Astrocyte (in vitro differentiated cells and primary cell): ENCODE results near the gene CCDC102B. TPM values are rescaled to one million over a fixed set of nuclear protein-coding genes. Genes with fewer than 3 reads are reported as not detected.
"Not testable (repeated sequence)": the region's sequence is repeated elsewhere in the genome, so short reads cannot be mapped to it uniquely, and the experiment has no call there.

Experiments used
- DNase-seq: peaks from one replicate; pipeline ENCODE4 v3.0.0-alpha.2; 2010; ENCODE audit warnings: low read depth
- FAIRE-seq: peaks from 2 replicates; lab custom pipeline; 2011; peaks lifted over from hg19 to GRCh38; lab: Jason Lieb, UNC
- H2AFZ ChIP-seq: 2 replicates; pipeline ENCODE4 v1.6.0; 2012; ENCODE audit warnings: low read depth, low read length, inconsistent platforms
- H3K27ac ChIP-seq: 2 replicates; pipeline ENCODE4 v1.5.1; 2011; ENCODE audit warnings: low read depth, low read length, inconsistent platforms
- H3K27me3 ChIP-seq: 2 replicates; pipeline ENCODE4 v1.6.0; 2011; ENCODE audit warnings: low read length, inconsistent platforms; ENCODE audit not compliant: insufficient read depth
- H3K36me3 ChIP-seq: 2 replicates; pipeline ENCODE4 v1.5.1; 2011; ENCODE audit warnings: low read length, inconsistent platforms; ENCODE audit not compliant: insufficient read depth
- H3K4me1 ChIP-seq: 2 replicates; pipeline ENCODE4 v1.5.1; 2011; ENCODE audit warnings: low read length, inconsistent platforms; ENCODE audit not compliant: insufficient read depth
- H3K4me2 ChIP-seq: 2 replicates; pipeline ENCODE4 v1.6.0; 2012; ENCODE audit warnings: low read length, inconsistent platforms
- H3K4me3 ChIP-seq: 2 replicates; pipeline ENCODE4 v1.5.1; 2011; ENCODE audit warnings: low read depth, mild to moderate bottlenecking, low read length, inconsistent platforms; ENCODE audit not compliant: insufficient read depth
- H3K79me2 ChIP-seq: 2 replicates; pipeline ENCODE4 v1.6.0; 2012; ENCODE audit warnings: mild to moderate bottlenecking, low read length, inconsistent platforms; ENCODE audit not compliant: insufficient read depth
- H3K9ac ChIP-seq: 2 replicates; pipeline ENCODE4 v1.6.0; 2012; ENCODE audit warnings: mild to moderate bottlenecking, low read length, inconsistent platforms
- H3K9me3 ChIP-seq: 2 replicates; pipeline ENCODE4 v1.5.1; 2012; ENCODE audit warnings: low read depth, mild to moderate bottlenecking, low read length, inconsistent platforms; ENCODE audit not compliant: insufficient read depth
- H4K20me1 ChIP-seq: 2 replicates; pipeline ENCODE4 v1.6.0; 2012; ENCODE audit warnings: low read length, inconsistent platforms; ENCODE audit not compliant: insufficient read depth
- H3K27ac Mint-ChIP-seq: one replicate; pipeline ENCODE4 v1.8.0; 2021; ENCODE audit warnings: mild to moderate bottlenecking, mixed read lengths; ENCODE audit not compliant: unreplicated experiment
- H3K27me3 Mint-ChIP-seq: one replicate; pipeline ENCODE4 v1.8.0; 2021; ENCODE audit warnings: low read depth, mixed read lengths; ENCODE audit not compliant: unreplicated experiment
- H3K36me3 Mint-ChIP-seq: one replicate; pipeline ENCODE4 v1.8.0; 2021; ENCODE audit warnings: low read depth, mixed read lengths; ENCODE audit not compliant: unreplicated experiment
- H3K4me1 Mint-ChIP-seq: one replicate; pipeline ENCODE4 v1.8.0; 2021; ENCODE audit warnings: low read depth, mixed read lengths; ENCODE audit not compliant: unreplicated experiment
- H3K4me3 Mint-ChIP-seq: one replicate; pipeline ENCODE4 v1.8.0; 2021; ENCODE audit warnings: mild to moderate bottlenecking, moderate library complexity, mixed read lengths; ENCODE audit not compliant: unreplicated experiment
- H3K9me3 Mint-ChIP-seq: one replicate; pipeline ENCODE4 v1.8.0; 2021; ENCODE audit warnings: mild to moderate bottlenecking, mixed read lengths; ENCODE audit not compliant: unreplicated experiment
- EZH2 ChIP-seq: IDR thresholded peaks from 2 replicates; pipeline ENCODE4 v1.6.1; 2012; ENCODE audit warnings: mild to moderate bottlenecking, low read length, inconsistent platforms; ENCODE audit not compliant: insufficient read depth
- total RNA-seq: library from RNA; stranded (reverse); gene quantifications from 2 replicates; pipeline ENCODE4 v1.2.1, GENCODE V29; 2021
- TF ChIP-seq, protein P1 (sequence below): IDR thresholded peaks from 2 replicates; pipeline ENCODE4 v1.5.1; 2011; ENCODE audit warnings: low read depth, mild to moderate bottlenecking, inconsistent platforms, low read length, moderate library complexity; ENCODE audit not compliant: insufficient read depth

CCDC102B gene
- total RNA-seq, 1 donor from 2014 or later: 7.9 TPM

DNA sequence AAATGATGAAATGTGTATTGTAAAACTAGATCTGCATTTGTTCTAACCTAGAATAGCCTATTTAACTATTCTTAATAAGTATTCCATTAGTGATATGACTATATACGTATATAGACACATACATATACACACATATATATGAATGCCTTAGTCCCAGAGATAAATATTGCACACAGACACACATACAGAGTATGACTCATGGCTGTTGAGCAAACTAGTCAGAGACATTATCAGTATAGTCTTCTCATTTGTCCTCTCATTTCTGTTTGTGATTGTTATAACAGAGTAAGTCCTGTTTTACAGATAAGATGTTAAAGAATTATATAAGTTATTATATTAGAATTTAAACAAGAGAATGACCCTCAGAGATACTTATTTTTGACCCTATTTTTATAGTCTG lies 202.5 kb downstream of the CCDC102B start:
- H3K27ac ChIP-seq: no peak overlapping the region
- H3K27me3 Mint-ChIP-seq: no peaks in the 10 kb centered on the region
- no peak for TF ChIP-seq EZH2
- TF ChIP-seq, protein P1, sequence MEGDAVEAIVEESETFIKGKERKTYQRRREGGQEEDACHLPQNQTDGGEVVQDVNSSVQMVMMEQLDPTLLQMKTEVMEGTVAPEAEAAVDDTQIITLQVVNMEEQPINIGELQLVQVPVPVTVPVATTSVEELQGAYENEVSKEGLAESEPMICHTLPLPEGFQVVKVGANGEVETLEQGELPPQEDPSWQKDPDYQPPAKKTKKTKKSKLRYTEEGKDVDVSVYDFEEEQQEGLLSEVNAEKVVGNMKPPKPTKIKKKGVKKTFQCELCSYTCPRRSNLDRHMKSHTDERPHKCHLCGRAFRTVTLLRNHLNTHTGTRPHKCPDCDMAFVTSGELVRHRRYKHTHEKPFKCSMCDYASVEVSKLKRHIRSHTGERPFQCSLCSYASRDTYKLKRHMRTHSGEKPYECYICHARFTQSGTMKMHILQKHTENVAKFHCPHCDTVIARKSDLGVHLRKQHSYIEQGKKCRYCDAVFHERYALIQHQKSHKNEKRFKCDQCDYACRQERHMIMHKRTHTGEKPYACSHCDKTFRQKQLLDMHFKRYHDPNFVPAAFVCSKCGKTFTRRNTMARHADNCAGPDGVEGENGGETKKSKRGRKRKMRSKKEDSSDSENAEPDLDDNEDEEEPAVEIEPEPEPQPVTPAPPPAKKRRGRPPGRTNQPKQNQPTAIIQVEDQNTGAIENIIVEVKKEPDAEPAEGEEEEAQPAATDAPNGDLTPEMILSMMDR: no peak
- H3K36me3 ChIP-seq: no peaks in the 10 kb centered on the region
- no peak overlapping the region for H3K4me3 ChIP-seq
- DNase-seq: no peak
- no peaks in the 10 kb centered on the region for H3K9me3 Mint-ChIP-seq
- no peak overlapping the region for H3K4me2 ChIP-seq
- H3K9ac ChIP-seq: no peak overlapping the region
- H3K4me1 ChIP-seq: no peaks in the 10 kb centered on the region
- no peak overlapping the region for H3K4me3 Mint-ChIP-seq
- H3K27me3 ChIP-seq: no peaks in the 10 kb centered on the region
- H3K36me3 Mint-ChIP-seq: no peaks in the 10 kb centered on the region
- H3K79me2 ChIP-seq: no peaks in the 10 kb centered on the region
- no peak for FAIRE-seq
- no peak overlapping the region for H2AFZ ChIP-seq
- no peak overlapping the region for H3K27ac Mint-ChIP-seq
- H4K20me1 ChIP-seq: no peaks in the 10 kb centered on the region
- no peaks in the 10 kb centered on the region for H3K9me3 ChIP-seq
- H3K4me1 Mint-ChIP-seq: peaks cover 3% of the 10 kb centered on the region

DNA sequence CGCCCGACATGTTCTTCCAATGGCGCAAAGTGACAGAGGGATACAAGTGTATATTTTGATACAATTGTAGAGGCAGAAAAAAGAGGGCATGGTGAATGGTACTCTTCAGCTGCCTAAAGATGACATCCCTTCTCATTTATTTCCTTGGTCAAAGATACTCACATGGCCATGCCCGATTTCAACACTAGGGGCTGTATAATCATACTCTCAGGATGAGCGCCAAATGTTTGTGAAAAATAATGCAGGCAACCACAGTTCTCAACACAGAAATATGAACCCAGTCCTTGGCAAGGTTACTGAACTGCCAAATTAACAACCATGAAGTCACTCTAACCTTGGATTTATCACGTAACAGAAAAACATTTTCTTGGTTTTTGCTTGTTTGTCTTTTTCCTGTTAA lies 204.4 kb downstream of the CCDC102B start:
- no peak for DNase-seq
- Histone ChIP-seq H3K36me3 (no peaks in the 10 kb centered on the region), H3K9me3 (no peaks in the 10 kb centered on the region), H3K4me2 (no peak overlapping the region), H3K9ac (no peak overlapping the region), H3K4me1 (no peaks in the 10 kb centered on the region), H4K20me1 (no peaks in the 10 kb centered on the region), H3K79me2 (no peaks in the 10 kb centered on the region), H3K4me3 (no peak overlapping the region), H3K27ac (no peak overlapping the region), H2AFZ (no peak overlapping the region), H3K27me3 (no peaks in the 10 kb centered on the region)
- H3K36me3 Mint-ChIP-seq: no peaks in the 10 kb centered on the region
- peaks cover 3% of the 10 kb centered on the region for H3K4me1 Mint-ChIP-seq
- no peak overlapping the region for H3K27ac Mint-ChIP-seq
- TF ChIP-seq EZH2: no peak
- TF ChIP-seq, protein P1: peak; percentile 5
- FAIRE-seq: no peak
- H3K4me3 Mint-ChIP-seq: no peak overlapping the region
- H3K27me3 Mint-ChIP-seq: no peaks in the 10 kb centered on the region
- no peaks in the 10 kb centered on the region for H3K9me3 Mint-ChIP-seq

DNA sequence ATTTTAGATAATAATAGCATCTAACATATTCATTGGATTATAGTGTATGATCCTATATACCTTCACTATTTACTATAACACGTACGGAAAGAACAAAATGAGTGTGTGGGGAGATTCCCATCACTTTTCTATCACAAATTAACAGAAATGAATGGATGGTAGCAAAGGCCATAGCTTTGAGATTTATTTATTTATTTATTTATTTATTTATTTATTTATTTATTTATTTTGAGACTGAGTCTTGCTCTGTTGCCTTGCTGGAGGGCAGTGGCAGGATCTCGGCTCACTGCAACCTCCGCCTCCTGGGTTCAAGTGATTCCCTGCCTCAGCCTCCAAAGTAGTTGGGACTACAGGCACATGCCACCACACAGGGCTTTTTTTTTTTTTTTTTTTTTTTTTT lies 208.3 kb downstream of the CCDC102B start:
- H3K9ac ChIP-seq, H3K4me3 ChIP-seq, H3K9me3 ChIP-seq, H3K9me3 Mint-ChIP-seq, H4K20me1 ChIP-seq, H3K79me2 ChIP-seq, H3K36me3 ChIP-seq, DNase-seq, H3K36me3 Mint-ChIP-seq, H3K27ac Mint-ChIP-seq, FAIRE-seq, H3K4me3 Mint-ChIP-seq, H2AFZ ChIP-seq, H3K27me3 ChIP-seq, H3K4me1 ChIP-seq, H3K27me3 Mint-ChIP-seq, H3K4me1 Mint-ChIP-seq, H3K4me2 ChIP-seq, H3K27ac ChIP-seq: not testable (repeated sequence)
